ENCODE measurements around the gene NPAS3.

NPAS3 gene

DNA sequence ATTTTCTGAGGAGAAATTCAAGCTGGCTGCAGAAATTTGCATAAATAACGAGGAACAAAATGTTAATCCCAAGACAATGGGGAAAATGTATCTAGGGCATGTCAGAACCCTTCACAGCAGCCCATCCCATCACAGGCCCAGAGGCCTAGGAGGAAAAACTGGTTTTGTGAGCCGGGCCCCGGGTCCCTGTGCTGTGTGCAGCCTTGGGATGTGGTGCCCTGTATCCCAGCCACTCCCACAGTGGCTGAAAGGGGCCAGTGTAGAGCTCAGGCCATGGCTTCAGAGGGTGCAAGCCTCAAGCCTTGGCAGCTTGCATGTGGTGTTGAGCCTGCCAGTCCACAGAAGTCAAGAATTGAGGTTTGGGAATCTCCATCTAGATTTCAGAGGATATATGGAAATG is 57.7 kb downstream of the NPAS3 start:
- CTCF ChIA-PET, result no interaction called here
- TF ChIP-seq, protein P1, sequence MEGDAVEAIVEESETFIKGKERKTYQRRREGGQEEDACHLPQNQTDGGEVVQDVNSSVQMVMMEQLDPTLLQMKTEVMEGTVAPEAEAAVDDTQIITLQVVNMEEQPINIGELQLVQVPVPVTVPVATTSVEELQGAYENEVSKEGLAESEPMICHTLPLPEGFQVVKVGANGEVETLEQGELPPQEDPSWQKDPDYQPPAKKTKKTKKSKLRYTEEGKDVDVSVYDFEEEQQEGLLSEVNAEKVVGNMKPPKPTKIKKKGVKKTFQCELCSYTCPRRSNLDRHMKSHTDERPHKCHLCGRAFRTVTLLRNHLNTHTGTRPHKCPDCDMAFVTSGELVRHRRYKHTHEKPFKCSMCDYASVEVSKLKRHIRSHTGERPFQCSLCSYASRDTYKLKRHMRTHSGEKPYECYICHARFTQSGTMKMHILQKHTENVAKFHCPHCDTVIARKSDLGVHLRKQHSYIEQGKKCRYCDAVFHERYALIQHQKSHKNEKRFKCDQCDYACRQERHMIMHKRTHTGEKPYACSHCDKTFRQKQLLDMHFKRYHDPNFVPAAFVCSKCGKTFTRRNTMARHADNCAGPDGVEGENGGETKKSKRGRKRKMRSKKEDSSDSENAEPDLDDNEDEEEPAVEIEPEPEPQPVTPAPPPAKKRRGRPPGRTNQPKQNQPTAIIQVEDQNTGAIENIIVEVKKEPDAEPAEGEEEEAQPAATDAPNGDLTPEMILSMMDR (IDR thresholded peaks at IDR 0.05; ENCODE audit: control extremely low read depth, extremely low read depth, low read depth, missing control alignments), result no peak
- no peak for DNase-seq (ENCODE audit: extremely low spot score)
- POLR2A ChIA-PET, result no interaction called here

DNA sequence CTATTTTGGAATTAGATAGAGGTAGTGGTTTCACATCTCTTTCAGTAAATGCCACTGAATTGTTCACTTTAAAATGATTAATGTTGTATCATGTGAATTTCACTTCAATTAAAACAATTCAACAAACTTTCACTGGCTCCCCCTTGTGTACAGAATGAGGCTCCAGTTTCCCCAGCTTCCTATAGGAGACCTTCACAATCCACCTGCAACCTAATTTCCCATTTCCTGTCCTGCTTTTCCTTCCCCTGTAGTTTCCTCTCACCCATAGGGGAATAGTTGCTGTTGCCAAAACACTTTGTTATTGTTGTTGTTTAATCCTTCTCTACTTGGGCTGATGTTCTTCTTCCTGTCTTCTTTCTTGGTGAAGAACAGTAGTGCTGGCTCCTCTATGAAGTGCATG is 59.8 kb downstream of the NPAS3 start:
- TF ChIP-seq, protein P1 (IDR thresholded peaks at IDR 0.05; ENCODE audit: control extremely low read depth, extremely low read depth, low read depth, missing control alignments), result no peak
- CTCF ChIA-PET, result no interaction called here
- no peak for DNase-seq (ENCODE audit: extremely low spot score)

GRCh38 chr14:33009673-33010072 is 71.0 kb downstream of the NPAS3 start:
- ChIA-PET POLR2A (no interaction called here), CTCF (no interaction called here)
- TF ChIP-seq, protein P1 (IDR thresholded peaks at IDR 0.05; ENCODE audit: control extremely low read depth, extremely low read depth, low read depth, missing control alignments), result no peak

More for the DNA sequence above, 59.8 kb downstream of the NPAS3 start:
- POLR2A ChIA-PET, result no interaction called here

DNA sequence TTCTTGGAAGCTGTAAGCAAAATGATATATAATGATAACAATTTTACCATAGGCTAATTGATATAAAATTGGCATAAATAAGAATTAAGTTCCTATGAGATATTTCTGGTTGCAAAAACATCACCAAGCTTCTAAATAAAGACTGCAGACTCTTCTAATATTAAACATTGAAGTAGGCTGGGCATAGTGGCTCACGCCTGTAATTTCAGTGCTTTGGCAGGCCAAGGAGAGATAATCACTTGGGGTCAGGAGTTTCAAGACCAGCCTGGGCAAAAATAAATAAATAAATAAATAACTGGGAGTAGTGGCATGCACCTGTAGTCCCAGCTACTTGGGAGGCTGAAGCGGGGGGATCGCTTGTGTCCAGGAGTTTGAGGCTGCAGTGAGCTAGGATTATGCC is 71.8 kb downstream of the NPAS3 start:
- no peak for DNase-seq (ENCODE audit: extremely low spot score)
- ChIA-PET POLR2A (no interaction called here), CTCF (no interaction called here)
- TF ChIP-seq, protein P1 (IDR thresholded peaks at IDR 0.05; ENCODE audit: control extremely low read depth, extremely low read depth, low read depth, missing control alignments), result no peak

More at GRCh38 chr14:33009673-33010072, 71.0 kb downstream of the NPAS3 start:
- no peak for DNase-seq (ENCODE audit: extremely low spot score)

GRCh38 chr14:33014710-33015109 is 76.0 kb downstream of the NPAS3 start:
- TF ChIP-seq, protein P1 (IDR thresholded peaks at IDR 0.05; ENCODE audit: control extremely low read depth, extremely low read depth, low read depth, missing control alignments), result no peak
- no peak for DNase-seq (ENCODE audit: extremely low spot score)
- CTCF ChIA-PET, result no interaction called here
- POLR2A ChIA-PET, result no interaction called here

GRCh38 chr14:33016613-33017012 is 77.9 kb downstream of the NPAS3 start:
- CTCF ChIA-PET, result no interaction called here
- DNase-seq (ENCODE audit: extremely low spot score), result no peak
- TF ChIP-seq, protein P1 (IDR thresholded peaks at IDR 0.05; ENCODE audit: control extremely low read depth, extremely low read depth, low read depth, missing control alignments), result no peak
- POLR2A ChIA-PET, result no interaction called here

DNA sequence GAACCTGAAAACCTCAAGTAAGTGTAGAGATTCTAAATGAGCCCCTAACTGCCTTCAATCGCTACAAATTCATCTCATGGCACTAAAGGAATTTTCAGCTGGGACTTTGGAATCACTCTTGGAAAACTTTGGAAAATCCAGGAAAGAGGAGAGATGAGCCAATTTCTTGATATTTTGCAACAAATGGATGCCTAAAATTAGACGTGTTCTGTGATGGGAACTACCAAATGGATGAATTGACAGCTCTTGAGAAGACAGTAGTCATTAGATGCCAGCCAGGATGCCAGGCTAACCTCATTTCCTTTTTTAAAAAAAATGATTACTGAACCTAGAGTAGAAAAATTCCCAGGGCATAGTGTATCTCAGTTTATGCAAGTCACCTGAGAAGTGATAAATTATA is 78.3 kb downstream of the NPAS3 start:
- ChIA-PET CTCF (no interaction called here), POLR2A (no interaction called here)
- TF ChIP-seq, protein P1 (IDR thresholded peaks at IDR 0.05; ENCODE audit: control extremely low read depth, extremely low read depth, low read depth, missing control alignments), result no peak
- no peak for DNase-seq (ENCODE audit: extremely low spot score)
